H7 (cell line): ENCODE results near the gene NAA10. TPM values are rescaled to one million over a fixed set of nuclear protein-coding genes. Genes with fewer than 3 reads are reported as not detected.

Experiments
- DNase-seq: peaks from one replicate; pipeline ENCODE4 v3.0.0; 2012
- H3K27me3 ChIP-seq: 2 replicates; pipeline ENCODE4 v1.6.0; 2011; ENCODE audit warnings: mild to moderate bottlenecking, low read length; ENCODE audit not compliant: control insufficient read depth, insufficient read depth
- H3K36me3 ChIP-seq: replicated peaks from 2 replicates; pipeline ENCODE4 v1.5.1; 2011; ENCODE audit warnings: low read length; ENCODE audit not compliant: control insufficient read depth, insufficient read depth
- H3K4me3 ChIP-seq: 2 replicates; pipeline ENCODE4 v1.5.1; 2011; ENCODE audit warnings: low read depth, mild to moderate bottlenecking, control low read depth, low read length, moderate library complexity; ENCODE audit not compliant: insufficient read depth
- total RNA-seq: library from RNA; depleted of rRNA; stranded (reverse); fragments of >200 nt; shearing (Covaris generic); gene quantifications from 2 replicates; pipeline ENCODE4 v1.2.3, GENCODE V29; 2014

Gene NAA10
- total RNA-seq, 1 experiment from 2014 or later = 97.4 TPM

GRCh38 chrX:153969904-153970356, 35.1 kb upstream of the NAA10 start:
- DNase-seq = peak; percentile 71
- H3K4me3 ChIP-seq = peak overlapping the region; percentile 96
- no peaks in the 10 kb centered on the region; the same call in 1 of the 2 replicates for H3K36me3 ChIP-seq
- H3K27me3 ChIP-seq = no peaks in the 10 kb centered on the region

GRCh38 chrX:153969125-153969903, 34.5 kb upstream of the NAA10 start:
- Histone ChIP-seq H3K27me3 (no peaks in the 10 kb centered on the region), H3K36me3 (no peaks in the 10 kb centered on the region; the same call in 1 of the 2 replicates), H3K4me3 (peak overlapping the region; percentile 96)
- DNase-seq = peak; percentile 77

- peak; percentile 78 for DNase-seq
- H3K27me3 ChIP-seq = no peaks in the 10 kb centered on the region
- H3K4me3 ChIP-seq = peak overlapping the region; percentile 96
- H3K36me3 ChIP-seq = peaks cover 1% of the 10 kb centered on the region
Measured at GRCh38 chrX:153968754-153969124, 33.9 kb upstream of the NAA10 start.

- peaks cover 3% of the 10 kb centered on the region for H3K36me3 ChIP-seq
- H3K4me3 ChIP-seq = 0 out of 2 replicates have a peak overlapping the region, but pooled peaks have one; percentile 0
- no peaks in the 10 kb centered on the region for H3K27me3 ChIP-seq
- no peak for DNase-seq
Measured at GRCh38 chrX:153968255-153968654, 33.4 kb upstream of the NAA10 start.

- peaks cover 6% of the 10 kb centered on the region for H3K36me3 ChIP-seq
- no peaks in the 10 kb centered on the region for H3K27me3 ChIP-seq
- no peak overlapping the region for H3K4me3 ChIP-seq
- no peak for DNase-seq
Measured at GRCh38 chrX:153967536-153968224, 32.8 kb upstream of the NAA10 start.

GRCh38 chrX:153966841-153967535, 32.2 kb upstream of the NAA10 start:
- no peak for DNase-seq
- Histone ChIP-seq H3K27me3 (no peaks in the 10 kb centered on the region), H3K4me3 (no peak overlapping the region), H3K36me3 (peaks cover 9% of the 10 kb centered on the region)

GRCh38 chrX:153966283-153966688, 31.4 kb upstream of the NAA10 start:
- no peak overlapping the region for H3K4me3 ChIP-seq

GRCh38 chrX:153965406-153965805, 30.6 kb upstream of the NAA10 start:
- H3K4me3 ChIP-seq = no peak overlapping the region
- H3K27me3 ChIP-seq = no peaks in the 10 kb centered on the region
- H3K36me3 ChIP-seq = peaks cover 15% of the 10 kb centered on the region
- no peak for DNase-seq

More at GRCh38 chrX:153966283-153966688, 31.4 kb upstream of the NAA10 start:
- DNase-seq = no peak
- H3K36me3 ChIP-seq = peaks cover 14% of the 10 kb centered on the region
- no peaks in the 10 kb centered on the region for H3K27me3 ChIP-seq

- no peak overlapping the region for H3K4me3 ChIP-seq
- no peaks in the 10 kb centered on the region for H3K27me3 ChIP-seq
- peaks cover 23% of the 10 kb centered on the region for H3K36me3 ChIP-seq
- no peak for DNase-seq
Measured at GRCh38 chrX:153964105-153964504, 29.3 kb upstream of the NAA10 start.

GRCh38 chrX:153963546-153963945, 28.7 kb upstream of the NAA10 start:
- Histone ChIP-seq H3K36me3 (peaks cover 28% of the 10 kb centered on the region), H3K27me3 (no peaks in the 10 kb centered on the region), H3K4me3 (no peak overlapping the region)
- no peak for DNase-seq

GRCh38 chrX:153961292-153961691, 26.5 kb upstream of the NAA10 start:
- no peaks in the 10 kb centered on the region for H3K27me3 ChIP-seq
- peaks cover 49% of the 10 kb centered on the region for H3K36me3 ChIP-seq
- no peak overlapping the region for H3K4me3 ChIP-seq
- DNase-seq = no peak

- no peak for DNase-seq
- H3K27me3 ChIP-seq = no peaks in the 10 kb centered on the region
- H3K36me3 ChIP-seq = peaks cover 51% of the 10 kb centered on the region
- no peak overlapping the region for H3K4me3 ChIP-seq
Measured at GRCh38 chrX:153960786-153961185, 25.9 kb upstream of the NAA10 start.

- Histone ChIP-seq H3K4me3 (no peak overlapping the region), H3K27me3 (no peaks in the 10 kb centered on the region), H3K36me3 (peaks cover 57% of the 10 kb centered on the region)
- no peak for DNase-seq
Measured at GRCh38 chrX:153960077-153960476, 25.2 kb upstream of the NAA10 start.

GRCh38 chrX:153959649-153960048, 24.8 kb upstream of the NAA10 start:
- Histone ChIP-seq H3K36me3 (peaks cover 57% of the 10 kb centered on the region), H3K27me3 (no peaks in the 10 kb centered on the region), H3K4me3 (no peak overlapping the region)
- DNase-seq = no peak
